ENCODE data around the gene CD83. TPM values are rescaled to one million over a fixed set of nuclear protein-coding genes. Genes with fewer than 3 reads are reported as not detected.

The CD83 gene
- total RNA-seq, 4 donors from 2014 or later, result 0.27 to 0.72 (median 0.56) TPM; not detected in 1

GRCh38 chr6:14088600-14089192, 28.9 kb upstream of the CD83 start:
- Histone ChIP-seq H3K4me1 (no peaks in the 10 kb centered on the region), H3K27me3 (peaks cover 0 to 2% (median 0%) of the 10 kb centered on the region in 3 donors), H3K4me3 (no peak overlapping the region), H3K36me3 (no peaks in the 10 kb centered on the region), H3K9me3 (no peaks in the 10 kb centered on the region), H3K27ac (no peak overlapping the region)
- ATAC-seq (no peak), DNase-seq (no peak)
- TF ChIP-seq CTCF (IDR thresholded peaks at IDR 0.05 in 4 of 5, conservative IDR thresholded peaks at IDR 0.05 in 1 of 5) (no peak), POLR2A (IDR thresholded peaks at IDR 0.05) (no peak)
- in situ Hi-C loops (cut with MboI; ENCODE audit: low sequenced_read_pairs in 4 of 4) (no loop called here), intact Hi-C loops (cut with DNase I; ENCODE audit: low total_unique reads) (no loop called here)

- H3K4me3 ChIP-seq, result no peak overlapping the region
- ATAC-seq (no peak), DNase-seq (no peak)
- in situ Hi-C loops (cut with MboI; ENCODE audit: low sequenced_read_pairs in 4 of 4) (no loop called here), intact Hi-C loops (cut with DNase I; ENCODE audit: low total_unique reads) (no loop called here)
- no peaks in the 10 kb centered on the region for H3K9me3 ChIP-seq
- no peak overlapping the region for H3K27ac ChIP-seq
- peaks cover 0 to 2% (median 0%) of the 10 kb centered on the region in 3 donors for H3K27me3 ChIP-seq
- no peaks in the 10 kb centered on the region for H3K36me3 ChIP-seq
- no peaks in the 10 kb centered on the region for H3K4me1 ChIP-seq
- no peak for TF ChIP-seq POLR2A (IDR thresholded peaks at IDR 0.05)
These were observed 28.3 kb upstream of the CD83 start for GRCh38 chr6:14089224-14089623.

DNA sequence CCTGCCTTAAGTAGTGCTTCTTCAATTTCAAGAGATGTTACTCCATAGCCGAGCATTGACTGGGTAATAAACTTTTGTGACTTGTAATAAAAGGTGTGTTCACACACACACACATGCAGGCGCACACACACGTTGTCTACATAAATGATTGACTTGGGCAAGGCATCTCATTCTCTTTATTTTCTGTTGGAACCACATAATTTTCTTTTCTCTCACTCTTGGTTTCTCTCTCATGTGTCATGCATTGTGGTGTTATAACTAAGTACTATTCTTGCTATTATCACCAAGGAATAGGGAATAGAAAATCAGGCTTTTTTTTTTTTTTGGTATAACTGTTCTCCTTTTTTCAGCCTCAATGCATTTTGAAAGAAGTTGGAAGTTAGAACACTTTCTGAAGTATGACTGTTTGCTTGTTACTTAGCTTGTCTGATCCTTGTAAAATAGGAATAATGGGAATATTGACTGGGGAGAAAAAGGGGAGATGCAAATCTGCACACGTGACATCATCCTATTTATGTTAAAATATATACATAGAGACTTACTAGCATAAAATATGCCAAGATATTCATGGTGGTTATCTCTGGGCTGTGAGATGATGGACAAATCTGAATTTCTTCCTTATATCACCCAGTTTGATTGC, 26.1 kb upstream of the CD83 start:
- no peaks in the 10 kb centered on the region for H3K9me3 ChIP-seq
- ATAC-seq (no peak), DNase-seq (no peak)
- intact Hi-C loops (cut with DNase I; ENCODE audit: low total_unique reads) (no loop called here), in situ Hi-C loops (cut with MboI; ENCODE audit: low sequenced_read_pairs in 4 of 4) (no loop called here)
- H3K27me3 ChIP-seq, result peaks cover 0 to 2% (median 0%) of the 10 kb centered on the region in 3 donors
- H3K27ac ChIP-seq, result no peak overlapping the region
- H3K4me3 ChIP-seq, result no peak overlapping the region
- no peaks in the 10 kb centered on the region for H3K36me3 ChIP-seq
- H3K4me1 ChIP-seq, result no peaks in the 10 kb centered on the region
- no peak for TF ChIP-seq CTCF (IDR thresholded peaks at IDR 0.05 in 4 of 5, conservative IDR thresholded peaks at IDR 0.05 in 1 of 5)
- TF ChIP-seq POLR2A (IDR thresholded peaks at IDR 0.05), result no peak

DNA sequence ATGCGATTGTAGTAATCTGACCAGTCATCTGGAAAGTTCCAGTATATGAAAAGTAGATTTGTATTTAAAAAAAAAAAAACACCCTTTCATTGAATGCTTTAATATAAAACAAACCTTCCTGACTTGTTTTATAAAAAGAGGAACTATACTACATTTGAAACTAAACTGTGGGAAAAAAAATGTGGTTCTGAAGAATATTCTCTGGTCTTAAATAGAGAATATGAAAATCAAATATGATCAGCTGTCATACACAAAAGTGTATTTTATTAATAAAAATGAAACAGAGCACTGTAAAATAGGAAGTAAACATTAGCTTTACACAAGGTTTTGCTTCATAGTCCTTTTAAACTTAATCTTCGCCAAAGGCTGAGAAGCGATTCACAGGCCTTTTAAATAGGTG, 25.3 kb upstream of the CD83 start:
- Histone ChIP-seq H3K27ac (no peak overlapping the region), H3K27me3 (peaks cover 0 to 2% (median 0%) of the 10 kb centered on the region in 3 donors), H3K9me3 (no peaks in the 10 kb centered on the region), H3K4me3 (no peak overlapping the region), H3K36me3 (no peaks in the 10 kb centered on the region), H3K4me1 (no peaks in the 10 kb centered on the region)
- TF ChIP-seq POLR2A (IDR thresholded peaks at IDR 0.05) (no peak), CTCF (IDR thresholded peaks at IDR 0.05 in 4 of 5, conservative IDR thresholded peaks at IDR 0.05 in 1 of 5) (no peak)
- intact Hi-C loops (cut with DNase I; ENCODE audit: low total_unique reads), result no loop called here
- in situ Hi-C loops (cut with MboI; ENCODE audit: low sequenced_read_pairs in 4 of 4), result no loop called here
- ATAC-seq (no peak), DNase-seq (no peak)

DNA sequence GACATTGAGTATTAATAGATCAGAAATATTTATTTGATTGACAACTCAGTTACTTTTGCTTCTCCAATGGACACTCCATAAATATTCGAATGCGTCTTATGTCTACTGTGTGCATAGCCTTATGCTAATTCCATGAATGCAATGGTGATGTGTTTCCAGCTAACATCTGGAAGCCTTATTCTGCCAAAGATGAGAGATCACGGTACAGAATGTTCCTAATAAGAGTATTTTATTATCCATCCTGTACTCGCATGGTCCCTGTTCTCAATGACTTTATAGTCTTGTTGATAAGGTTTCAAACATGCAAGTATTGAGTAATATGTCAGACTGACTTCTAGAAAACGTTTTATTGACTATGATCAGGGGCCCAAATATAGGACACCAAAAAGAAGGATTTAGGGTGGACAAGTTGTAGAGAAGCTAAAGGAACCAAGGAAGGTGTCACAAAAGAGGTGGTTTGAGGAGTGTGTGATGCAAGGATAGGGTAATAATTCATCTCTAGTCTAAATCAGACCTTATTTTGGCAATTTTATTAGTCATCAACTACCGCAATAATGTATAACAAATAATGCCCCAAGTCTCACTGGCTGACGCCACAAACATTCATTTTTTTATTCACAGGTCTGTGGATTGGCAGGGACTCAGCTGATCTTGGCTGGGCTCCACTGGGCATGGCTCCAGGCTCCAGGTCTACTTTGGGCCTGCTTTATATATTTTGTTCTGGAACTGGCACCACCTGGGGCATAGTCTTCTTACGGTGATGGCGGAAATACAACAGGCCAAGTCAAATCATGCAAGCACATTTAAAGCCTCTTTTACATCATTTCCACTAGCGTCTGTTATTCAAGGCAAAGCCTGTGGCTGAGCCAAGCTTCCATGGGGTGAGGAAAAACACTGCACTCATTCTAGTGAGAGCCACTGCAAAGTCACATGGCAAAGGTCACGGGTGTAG, 24.5 kb upstream of the CD83 start:
- DNase-seq, result no peak
- no peak for ATAC-seq
- intact Hi-C loops (cut with DNase I; ENCODE audit: low total_unique reads) (no loop called here), in situ Hi-C loops (cut with MboI; ENCODE audit: low sequenced_read_pairs in 4 of 4) (no loop called here)
- no peaks in the 10 kb centered on the region for H3K4me1 ChIP-seq
- TF ChIP-seq CTCF (IDR thresholded peaks at IDR 0.05 in 4 of 5, conservative IDR thresholded peaks at IDR 0.05 in 1 of 5), result no peak
- no peak for TF ChIP-seq POLR2A (IDR thresholded peaks at IDR 0.05)
- H3K36me3 ChIP-seq, result no peaks in the 10 kb centered on the region
- no peaks in the 10 kb centered on the region for H3K9me3 ChIP-seq
- H3K4me3 ChIP-seq, result no peak overlapping the region
- peaks cover 0 to 2% (median 0%) of the 10 kb centered on the region in 3 donors for H3K27me3 ChIP-seq
- no peak overlapping the region for H3K27ac ChIP-seq

All from gastrocnemius medialis (tissue), 4 donors.